Choroid plexus epithelial cell (primary cell): ENCODE measurements around the gene MADCAM1.

ENCODE experiments used
- DNase-seq: peaks from one replicate; pipeline ENCODE4 v3.0.0-alpha.2; 2010; ENCODE audit warnings: low read depth
- H3K4me3 ChIP-seq: 2 replicates; pipeline ENCODE4 v1.5.1; 2011; ENCODE audit warnings: low read depth, mild to moderate bottlenecking, control low read depth, low read length, moderate library complexity
- TF ChIP-seq, protein P1 (sequence below): conservative IDR thresholded peaks from 2 replicates; pipeline ENCODE4 v1.5.1; 2011; ENCODE audit warnings: low read depth, mild to moderate bottlenecking, control low read depth, inconsistent platforms, low read length, moderate library complexity

Gene MADCAM1

GRCh38 chr19:492091-492531 lies 4.2 kb upstream of the MADCAM1 start:
- no peak for DNase-seq
- no peak overlapping the region for H3K4me3 ChIP-seq
- TF ChIP-seq, protein P1, sequence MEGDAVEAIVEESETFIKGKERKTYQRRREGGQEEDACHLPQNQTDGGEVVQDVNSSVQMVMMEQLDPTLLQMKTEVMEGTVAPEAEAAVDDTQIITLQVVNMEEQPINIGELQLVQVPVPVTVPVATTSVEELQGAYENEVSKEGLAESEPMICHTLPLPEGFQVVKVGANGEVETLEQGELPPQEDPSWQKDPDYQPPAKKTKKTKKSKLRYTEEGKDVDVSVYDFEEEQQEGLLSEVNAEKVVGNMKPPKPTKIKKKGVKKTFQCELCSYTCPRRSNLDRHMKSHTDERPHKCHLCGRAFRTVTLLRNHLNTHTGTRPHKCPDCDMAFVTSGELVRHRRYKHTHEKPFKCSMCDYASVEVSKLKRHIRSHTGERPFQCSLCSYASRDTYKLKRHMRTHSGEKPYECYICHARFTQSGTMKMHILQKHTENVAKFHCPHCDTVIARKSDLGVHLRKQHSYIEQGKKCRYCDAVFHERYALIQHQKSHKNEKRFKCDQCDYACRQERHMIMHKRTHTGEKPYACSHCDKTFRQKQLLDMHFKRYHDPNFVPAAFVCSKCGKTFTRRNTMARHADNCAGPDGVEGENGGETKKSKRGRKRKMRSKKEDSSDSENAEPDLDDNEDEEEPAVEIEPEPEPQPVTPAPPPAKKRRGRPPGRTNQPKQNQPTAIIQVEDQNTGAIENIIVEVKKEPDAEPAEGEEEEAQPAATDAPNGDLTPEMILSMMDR, result no peak

GRCh38 chr19:493391-494170 lies 2.7 kb upstream of the MADCAM1 start:
- no peak overlapping the region for H3K4me3 ChIP-seq
- TF ChIP-seq, protein P1, result no peak
- DNase-seq, result no peak

DNA sequence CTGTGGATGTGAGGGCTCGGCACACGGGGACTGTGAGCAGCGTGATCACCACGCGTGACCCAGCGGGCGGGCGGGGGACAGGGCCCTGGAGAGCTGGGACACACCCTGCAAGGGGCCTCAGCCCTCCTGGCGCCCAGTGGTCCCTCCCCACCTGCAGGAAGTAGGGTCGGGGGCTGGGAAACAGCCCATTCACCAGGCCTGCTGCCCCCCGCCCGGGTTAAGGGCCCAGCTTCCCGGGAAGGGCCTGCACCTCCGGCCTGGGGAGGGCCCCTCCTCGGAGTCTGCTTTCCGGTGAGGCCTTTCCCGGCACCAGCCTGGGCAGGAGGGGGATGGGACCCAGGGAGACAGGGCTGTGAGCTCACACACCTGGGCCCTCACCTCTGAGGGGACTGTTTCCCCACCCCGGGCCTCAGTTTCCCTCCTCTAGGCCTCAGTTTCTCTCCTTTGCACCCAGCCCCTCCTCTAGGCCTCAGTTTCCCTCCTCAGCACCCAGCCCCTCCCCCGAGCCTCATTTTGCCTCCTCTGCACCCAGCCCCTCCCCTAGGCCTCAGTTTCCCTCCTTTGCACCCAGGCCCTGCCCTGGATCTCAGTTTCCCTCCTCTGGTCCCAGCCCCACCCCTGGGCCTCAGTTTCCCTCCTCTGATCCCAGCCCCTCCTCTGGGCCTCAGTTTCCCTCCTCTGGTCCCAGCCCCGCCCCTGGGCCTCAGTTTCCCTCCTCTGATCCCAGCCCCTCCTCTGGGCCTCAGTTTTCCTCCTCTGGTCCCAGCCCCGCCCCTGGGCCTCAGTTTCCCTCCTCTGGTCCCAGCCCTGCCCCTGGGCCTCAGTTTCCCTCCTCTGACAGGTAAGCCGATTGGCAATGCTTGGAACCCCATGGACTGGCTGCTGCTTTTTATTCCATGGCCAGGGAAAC lies 1.9 kb upstream of the MADCAM1 start:
- TF ChIP-seq, protein P1, result no peak
- no peak for DNase-seq

GRCh38 chr19:495081-495401 lies 1.2 kb upstream of the MADCAM1 start:
- H3K4me3 ChIP-seq, result no peak overlapping the region
- no peak for DNase-seq
- TF ChIP-seq, protein P1, result no peak

More for the DNA sequence above, 1.9 kb upstream of the MADCAM1 start:
- no peak overlapping the region for H3K4me3 ChIP-seq

GRCh38 chr19:495402-496111 lies 729 bp upstream of the MADCAM1 start:
- H3K4me3 ChIP-seq, result no peak overlapping the region
- no peak for DNase-seq
- TF ChIP-seq, protein P1, result peak; percentile 70

DNA sequence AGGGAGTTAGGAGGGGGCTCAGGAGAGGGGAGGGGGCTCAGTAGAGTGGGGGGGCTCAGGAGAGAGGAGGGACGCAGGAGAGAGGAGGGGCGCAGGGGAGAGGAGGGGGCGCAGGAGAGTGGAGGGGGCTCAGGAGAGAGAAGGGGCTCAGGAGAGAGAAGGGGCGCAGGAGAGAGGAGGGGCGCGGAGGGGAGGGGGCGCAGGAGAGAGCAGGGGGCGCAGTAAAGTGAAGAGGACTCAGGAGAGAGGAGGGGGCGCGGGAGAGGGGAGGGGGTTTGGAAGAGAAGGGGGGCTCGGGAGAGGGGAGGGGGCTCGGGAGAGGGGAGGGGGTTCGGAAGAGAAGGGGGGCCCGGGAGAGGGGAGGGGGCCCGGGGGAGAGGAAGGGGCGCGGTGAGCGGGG lies 700 bp downstream of the MADCAM1 start:
- TF ChIP-seq, protein P1, result no peak
- DNase-seq, result no peak
- no peak overlapping the region for H3K4me3 ChIP-seq
